ENCODE measurements around the gene CYTH1. TPM values are rescaled to one million over a fixed set of nuclear protein-coding genes. Genes with fewer than 3 reads are reported as not detected.

CYTH1 gene
- total RNA-seq, 1 experiment from 2014 or later: 46.7 TPM

GRCh38 chr17:78669256-78669974, 112.7 kb downstream of the CYTH1 start:
- CTCF ChIA-PET: no interaction called here
- DNase-seq (ENCODE audit: low read depth, low spot score): no peak

GRCh38 chr17:78668847-78669246, 113.2 kb downstream of the CYTH1 start:
- intact Hi-C loops (cut with micrococcal nuclease; ENCODE audit: unreplicated experiment) (no loop called here), in situ Hi-C loops (cut with HindIII; ENCODE audit: low pct_unique_long_range_greater_than_20kb, low sequenced_read_pairs) (no loop called here)
- CTCF ChIA-PET: no interaction called here
- H3K36me3 ChIP-seq (ENCODE audit: control insufficient read depth, insufficient read depth, low read length): no peaks in the 10 kb centered on the region
- H3K27ac ChIP-seq (ENCODE audit: low read length): no peak overlapping the region
- no peaks in the 10 kb centered on the region for H3K27me3 ChIP-seq (ENCODE audit: control insufficient read depth, insufficient read depth, low read length)
- no peak for ATAC-seq
- no TSS peak for BruUV-seq (replicated peaks)
- H3K4me3 ChIP-seq (ENCODE audit: low read depth in 2 of 2, low read length in 2 of 2): no peak overlapping the region
- no peak for TF ChIP-seq TCF7L2 (IDR thresholded peaks at IDR 0.05; ENCODE audit: low read depth, low read length)
- no peak for TF ChIP-seq POLR2AphosphoS5 (IDR thresholded peaks at IDR 0.05; ENCODE audit: low read depth, low read length)
- TF ChIP-seq REST (IDR thresholded peaks at IDR 0.05; ENCODE audit: insufficient read depth in 1 of 2, low read depth in 2 of 2, low read length in 1 of 2): no peak
- no peak for TF ChIP-seq SIN3A (IDR thresholded peaks at IDR 0.05; ENCODE audit: borderline replicate concordance, insufficient read depth, low read depth, low read length)
- no peak for TF ChIP-seq CTCF (IDR thresholded peaks at IDR 0.05)
- no peak for DNase-seq (ENCODE audit: low read depth, low spot score)
- H3K9me3 ChIP-seq (ENCODE audit: control insufficient read depth, insufficient read depth, low read depth, low read length): no peaks in the 10 kb centered on the region
- POLR2A ChIA-PET: no interaction called here
- no peaks in the 10 kb centered on the region for H3K4me1 ChIP-seq (ENCODE audit: control insufficient read depth, insufficient read depth, low read length)

More at GRCh38 chr17:78669256-78669974, 112.7 kb downstream of the CYTH1 start:
- Histone ChIP-seq H3K9me3 (ENCODE audit: control insufficient read depth, insufficient read depth, low read depth, low read length) (no peaks in the 10 kb centered on the region), H3K36me3 (ENCODE audit: control insufficient read depth, insufficient read depth, low read length) (no peaks in the 10 kb centered on the region), H3K27me3 (ENCODE audit: control insufficient read depth, insufficient read depth, low read length) (no peaks in the 10 kb centered on the region), H3K27ac (ENCODE audit: low read length) (no peak overlapping the region), H3K4me1 (ENCODE audit: control insufficient read depth, insufficient read depth, low read length) (no peaks in the 10 kb centered on the region), H3K4me3 (ENCODE audit: low read depth in 2 of 2, low read length in 2 of 2) (no peak overlapping the region)
- POLR2A ChIA-PET: no interaction called here
- BruUV-seq (replicated peaks): no TSS peak
- ATAC-seq: no peak
- no peak for TF ChIP-seq CTCF (IDR thresholded peaks at IDR 0.05)
- no peak for TF ChIP-seq SIN3A (IDR thresholded peaks at IDR 0.05; ENCODE audit: borderline replicate concordance, insufficient read depth, low read depth, low read length)
- TF ChIP-seq POLR2AphosphoS5 (IDR thresholded peaks at IDR 0.05; ENCODE audit: low read depth, low read length): no peak
- TF ChIP-seq REST (IDR thresholded peaks at IDR 0.05; ENCODE audit: insufficient read depth in 1 of 2, low read depth in 2 of 2, low read length in 1 of 2): no peak
- no peak for TF ChIP-seq TCF7L2 (IDR thresholded peaks at IDR 0.05; ENCODE audit: low read depth, low read length)
- intact Hi-C loops (cut with micrococcal nuclease; ENCODE audit: unreplicated experiment): no loop called here
- in situ Hi-C loops (cut with HindIII; ENCODE audit: low pct_unique_long_range_greater_than_20kb, low sequenced_read_pairs): no loop called here
